GM21825 (cell line): ENCODE results near the gene CSTPP1.

Experiments used
- ATAC-seq: cut with Tn5 transposase; IDR thresholded peaks from one replicate; pipeline ENCODE4 v1.9.1; 2021; ENCODE audit warnings: mild to moderate bottlenecking, moderate library complexity; ENCODE audit not compliant: unreplicated experiment

Gene CSTPP1

GRCh38 chr11:47125083-47125482 is 188.5 kb downstream of the CSTPP1 start:
- no peak for ATAC-seq

- no peak for ATAC-seq
Observed at GRCh38 chr11:47127213-47127612, 190.7 kb downstream of the CSTPP1 start.

GRCh38 chr11:47130543-47130942 is 194.0 kb downstream of the CSTPP1 start:
- ATAC-seq: no peak

DNA sequence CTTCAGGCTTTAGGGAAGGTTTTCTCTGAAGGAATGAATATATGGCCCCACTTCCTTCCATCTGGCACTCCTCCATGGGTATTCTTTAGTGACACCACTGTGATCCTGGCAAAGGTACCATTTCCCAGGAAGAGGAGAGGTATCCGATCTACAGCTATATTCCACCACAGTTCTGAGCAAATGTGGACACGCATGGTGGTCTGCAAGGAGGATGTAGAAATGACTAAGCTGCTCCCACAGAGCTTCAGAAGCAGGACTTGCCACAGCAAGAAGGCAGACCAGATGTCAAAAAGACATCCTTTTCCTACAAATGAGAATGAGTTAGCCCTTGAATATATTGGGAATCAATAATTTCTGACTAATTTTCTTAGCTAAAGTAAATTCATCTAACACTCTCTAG is 194.6 kb downstream of the CSTPP1 start:
- ATAC-seq: no peak

- ATAC-seq: no peak
Observed at GRCh38 chr11:47132490-47132889, 195.9 kb downstream of the CSTPP1 start.

DNA sequence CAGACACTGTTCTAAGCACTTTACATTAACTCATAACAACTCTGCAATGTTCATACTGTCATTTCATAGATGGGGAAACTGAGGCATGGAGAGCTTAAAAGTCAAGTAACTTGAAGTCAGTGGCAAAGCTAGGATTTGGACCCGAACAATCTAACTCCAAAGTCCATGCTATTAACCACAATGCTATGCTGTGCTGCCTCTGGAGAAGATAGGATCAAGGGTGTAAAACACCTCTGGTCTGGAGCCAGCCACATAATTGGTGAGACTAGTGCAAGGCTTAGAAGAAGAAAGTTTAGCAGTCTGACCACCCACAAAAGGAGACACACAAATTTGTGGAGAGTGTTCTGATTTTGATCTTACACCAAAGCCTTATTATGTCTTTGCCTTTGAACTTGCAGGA is 196.4 kb downstream of the CSTPP1 start:
- ATAC-seq: no peak

DNA sequence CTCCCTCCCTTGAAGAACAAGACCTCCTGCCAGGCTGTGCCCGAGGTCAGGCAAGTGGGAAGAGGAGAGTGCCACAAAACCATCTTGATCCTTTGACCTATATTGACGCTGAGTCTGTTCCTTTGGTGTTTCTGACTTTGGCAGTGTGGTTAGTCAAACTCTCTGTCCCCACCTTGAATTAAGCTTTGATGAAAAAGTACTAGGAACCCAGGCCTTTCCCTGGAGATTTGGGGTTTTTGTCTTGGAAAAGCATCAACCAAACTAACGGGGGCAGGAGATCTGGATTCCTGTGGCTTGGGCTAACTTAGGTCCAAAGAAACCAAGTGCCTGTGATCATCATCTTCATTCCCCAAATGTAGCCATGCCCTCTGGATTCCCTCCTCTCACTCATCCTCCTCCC is 199.8 kb downstream of the CSTPP1 start:
- no peak for ATAC-seq

GRCh38 chr11:47136921-47137320 is 200.4 kb downstream of the CSTPP1 start:
- no peak for ATAC-seq

DNA sequence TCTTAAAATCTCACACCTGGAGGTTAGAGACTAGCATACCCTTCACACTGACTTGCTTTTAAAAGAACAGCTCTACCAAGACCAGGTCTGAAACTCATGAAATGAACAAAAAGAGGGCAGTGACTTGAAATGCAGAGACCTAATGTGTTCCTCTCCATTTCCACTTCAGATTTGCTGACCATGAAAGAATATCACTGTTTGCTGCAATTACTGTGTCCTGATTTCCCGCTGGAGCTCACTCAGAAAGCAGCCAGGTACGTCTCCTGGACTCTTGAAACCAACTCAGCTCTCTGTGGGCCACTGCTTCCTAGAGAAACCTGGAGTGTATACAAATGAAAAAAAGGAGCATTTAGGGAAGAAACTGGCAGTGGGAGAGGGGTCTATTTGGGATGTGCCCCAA is 200.9 kb downstream of the CSTPP1 start:
- ATAC-seq: no peak

DNA sequence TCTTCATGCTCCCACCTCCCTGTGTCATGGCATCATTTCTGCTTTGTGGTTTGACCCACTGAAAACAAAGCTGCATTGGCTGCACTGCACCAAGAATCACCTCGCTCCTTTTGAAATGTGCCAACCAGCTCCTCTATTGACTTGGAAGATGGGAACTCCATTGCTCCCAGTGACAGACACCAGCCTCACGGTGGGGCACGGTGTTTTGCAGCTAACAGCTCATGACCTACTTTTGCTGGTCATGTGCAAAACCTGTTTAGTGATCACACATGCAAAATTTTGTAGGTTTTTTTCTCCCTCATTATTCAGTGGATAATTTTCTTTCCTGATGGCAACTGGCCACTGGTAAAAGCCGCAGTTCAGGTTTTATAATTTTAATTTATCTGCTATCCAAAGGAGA is 203.3 kb downstream of the CSTPP1 start:
- ATAC-seq: no peak

GRCh38 chr11:47143322-47143721 is 206.8 kb downstream of the CSTPP1 start:
- no peak for ATAC-seq

DNA sequence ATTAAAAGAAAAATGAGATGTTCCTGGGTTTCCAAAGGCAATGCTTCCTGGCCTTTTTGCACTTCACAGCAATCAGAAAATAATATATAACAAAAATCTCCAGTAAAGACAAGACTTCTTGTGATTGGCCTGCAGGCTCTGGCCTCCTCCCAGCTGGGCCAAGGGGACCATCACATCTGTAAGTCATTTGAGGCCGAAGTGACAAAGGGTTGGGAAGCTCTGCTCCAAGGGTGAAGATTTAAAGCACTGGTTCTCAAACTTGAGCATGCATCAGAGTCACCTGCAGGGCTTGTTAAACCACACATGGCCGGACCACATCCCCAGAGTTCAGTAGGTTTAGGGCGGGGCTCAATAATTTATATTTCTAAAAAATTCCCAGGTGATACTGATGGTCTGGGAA is 208.0 kb downstream of the CSTPP1 start:
- ATAC-seq: no peak

- no peak for ATAC-seq
Observed at GRCh38 chr11:47147250-47147649, 210.7 kb downstream of the CSTPP1 start.

- no peak for ATAC-seq
Observed at GRCh38 chr11:47147681-47148080, 211.1 kb downstream of the CSTPP1 start.

- no peak for ATAC-seq
Observed at GRCh38 chr11:47148270-47148669, 211.7 kb downstream of the CSTPP1 start.

DNA sequence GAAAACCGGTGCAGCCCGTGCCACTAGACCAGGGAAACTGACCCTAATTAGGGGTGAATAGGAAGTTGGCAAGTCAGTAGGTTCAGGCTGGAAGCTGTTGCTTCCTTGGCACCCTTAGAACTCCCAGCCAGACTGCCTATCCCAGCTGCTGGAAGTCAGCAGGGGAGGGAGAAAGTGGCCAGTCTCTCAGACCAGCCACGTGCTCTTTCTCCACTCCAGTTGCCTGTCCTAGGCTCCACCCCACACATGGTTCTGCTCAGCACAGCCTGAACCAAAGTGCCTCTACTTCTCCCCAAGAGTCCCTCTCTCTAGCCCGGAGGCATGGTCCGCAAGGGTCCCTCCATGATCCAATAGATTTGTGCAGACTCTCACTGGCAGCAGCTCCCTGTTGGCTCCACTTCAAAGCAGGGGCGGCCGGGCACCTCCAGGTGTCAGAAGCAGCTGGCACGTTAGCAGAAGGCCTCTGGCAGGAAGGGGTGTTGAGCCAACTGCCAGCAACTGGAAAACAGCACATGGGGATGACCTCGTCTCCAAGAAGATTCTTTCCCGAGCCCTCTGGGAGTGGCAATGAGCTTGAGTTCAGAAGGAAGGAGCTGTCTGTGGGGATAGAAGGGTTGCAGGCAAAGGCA is 212.5 kb downstream of the CSTPP1 start:
- ATAC-seq: no peak

- ATAC-seq: no peak
Observed at GRCh38 chr11:47149782-47150181, 213.2 kb downstream of the CSTPP1 start.

GRCh38 chr11:47152126-47152952 is 215.8 kb downstream of the CSTPP1 start:
- ATAC-seq: no peak

DNA sequence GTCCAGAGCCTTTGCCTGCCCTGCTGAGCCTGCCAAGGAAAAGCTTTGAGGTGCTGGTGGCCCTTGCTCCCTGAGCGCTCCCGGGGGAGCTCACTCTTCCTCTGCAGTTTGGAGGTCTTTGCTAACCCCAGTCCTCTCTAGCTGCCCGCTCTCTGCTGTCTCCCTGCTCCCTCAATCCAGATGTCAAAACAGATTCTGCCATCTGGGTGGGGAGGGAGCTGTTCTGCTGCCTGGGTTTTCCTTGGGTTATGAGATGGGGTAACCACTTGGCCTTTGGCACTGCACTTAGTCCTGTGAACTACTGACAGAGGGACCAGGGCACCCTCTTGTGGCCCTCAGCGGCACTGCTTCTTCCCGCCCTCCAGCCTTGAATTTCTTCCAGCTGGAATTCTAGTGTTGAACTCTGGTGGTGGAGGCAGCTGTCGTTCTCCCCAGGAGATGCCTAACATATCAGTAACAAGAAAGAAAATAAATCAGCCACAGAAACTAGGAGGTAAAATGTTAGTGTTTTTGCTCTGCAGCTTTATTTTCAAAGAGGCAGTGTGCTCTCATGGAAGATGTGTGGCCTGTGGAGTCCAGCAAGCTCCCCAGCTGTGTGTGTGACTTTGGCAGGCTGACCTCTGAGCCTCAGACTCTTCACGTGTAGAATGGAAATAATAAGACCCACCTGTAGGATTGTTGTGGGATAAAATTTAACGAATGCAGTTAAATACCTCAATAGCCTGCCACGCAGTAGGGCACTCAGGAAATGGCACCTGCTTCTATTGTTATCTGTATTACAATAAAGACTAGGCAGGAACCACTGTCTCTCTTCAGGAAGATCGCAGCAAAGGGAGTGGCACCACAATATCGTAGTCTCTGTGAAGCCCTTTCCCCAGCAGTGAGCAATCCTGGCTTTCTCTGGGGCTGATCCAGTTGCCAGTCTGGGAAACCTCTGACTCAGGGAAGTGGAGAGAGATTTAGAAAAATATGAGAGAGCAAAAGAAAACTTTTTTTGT is 216.7 kb downstream of the CSTPP1 start:
- no peak for ATAC-seq

DNA sequence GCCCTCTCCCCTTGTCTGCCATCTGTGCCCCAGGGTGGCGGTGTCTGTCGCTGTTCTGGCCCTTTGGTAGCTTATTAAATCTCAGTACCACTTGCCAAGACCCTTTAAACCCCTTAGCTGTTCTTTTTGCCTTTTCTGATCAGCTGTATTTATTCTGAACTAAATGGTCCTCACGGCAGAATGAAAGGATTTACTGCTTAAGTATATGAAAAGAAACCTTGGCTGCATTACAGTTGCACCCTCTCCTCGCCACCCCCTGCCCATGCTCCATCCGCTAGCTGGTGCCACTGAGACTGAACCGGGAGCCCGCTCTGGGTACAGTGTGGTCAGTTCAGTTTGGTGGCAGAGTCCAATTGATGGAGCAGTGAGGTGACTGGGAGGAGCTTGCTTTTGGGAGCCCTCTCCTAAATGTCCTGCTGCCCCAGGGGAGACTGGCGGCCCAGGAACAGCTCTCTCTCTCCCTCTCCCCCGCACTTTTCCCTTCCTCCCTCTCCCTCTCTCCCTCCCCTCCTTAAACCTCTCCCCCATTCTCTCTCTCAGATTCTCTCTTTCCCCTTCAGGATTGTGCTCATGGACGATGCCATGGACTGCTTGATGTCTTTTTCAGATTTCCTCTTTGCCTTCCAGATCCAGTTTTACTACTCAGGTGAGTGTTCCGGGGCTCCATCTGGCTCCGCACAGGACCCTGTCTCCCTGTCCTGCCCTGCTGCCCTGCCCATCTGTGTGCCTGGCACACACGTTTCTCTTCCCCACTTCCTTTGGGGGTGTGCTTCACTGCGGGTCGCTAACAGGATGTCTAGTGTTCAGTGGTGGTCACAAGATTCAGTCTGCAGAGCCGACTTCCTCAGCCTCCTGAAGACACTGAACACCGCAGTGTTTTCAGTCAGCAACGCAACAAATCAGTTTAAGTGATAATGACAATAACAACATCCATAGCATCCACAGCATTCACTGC is 218.3 kb downstream of the CSTPP1 start:
- ATAC-seq: no peak
